Neural crest cell (in vitro differentiated cells): ENCODE measurements around the gene ATP5F1B. TPM values are rescaled to one million over a fixed set of nuclear protein-coding genes. Genes with fewer than 3 reads are reported as not detected.
A peak's percentile ranks its signal among the peaks of the same experiment; 100 is the strongest.

Source experiments
- DNase-seq: peaks from one replicate; pipeline ENCODE4 v3.0.0; 2021; ENCODE audit warnings: low read depth, mixed read lengths, low spot score
- H3K27ac Mint-ChIP-seq: one replicate; pipeline ENCODE4 v1.8.0; 2021; ENCODE audit warnings: mild to moderate bottlenecking, mixed read lengths; ENCODE audit not compliant: unreplicated experiment
- H3K27me3 Mint-ChIP-seq: 2 replicates; pipeline ENCODE4 v1.8.0; 2021; ENCODE audit warnings: low read depth, mild to moderate bottlenecking, mixed read lengths
- H3K36me3 Mint-ChIP-seq: 2 replicates; pipeline ENCODE4 v1.8.0; 2021; ENCODE audit warnings: low read depth, mild to moderate bottlenecking, mixed read lengths
- H3K4me1 Mint-ChIP-seq: 2 replicates; pipeline ENCODE4 v1.8.0; 2021; ENCODE audit warnings: mixed read lengths
- H3K4me3 Mint-ChIP-seq: one replicate; pipeline ENCODE4 v1.8.0; 2021; ENCODE audit warnings: mild to moderate bottlenecking, mixed read lengths
- H3K9me3 Mint-ChIP-seq: 2 replicates; pipeline ENCODE4 v1.8.0; 2021; ENCODE audit warnings: mixed read lengths
- CTCF ChIP-seq: fragments of 200-600 bp; sonication (generic); conservative IDR thresholded peaks from 2 replicates; pipeline ENCODE4 v1.5.0; 2021; ENCODE audit warnings: antibody characterized with exemption, mild to moderate bottlenecking
- total RNA-seq: library from RNA; stranded (reverse); gene quantifications from 2 replicates; pipeline ENCODE4 v1.2.1, GENCODE V29; 2021

ATP5F1B gene
- total RNA-seq, 1 donor from 2014 or later: 651 TPM

GRCh38 chr12:56644654-56645053 lies 1.1 kb downstream of the ATP5F1B start:
- Mint-ChIP-seq H3K27ac (peak overlapping the region; percentile 40), H3K36me3 (peaks cover 19% of the 10 kb centered on the region), H3K9me3 (no peaks in the 10 kb centered on the region), H3K27me3 (no peaks in the 10 kb centered on the region), H3K4me3 (peak overlapping the region; percentile 80), H3K4me1 (peaks cover 21% of the 10 kb centered on the region)
- no peak for TF ChIP-seq CTCF
- no peak for DNase-seq

- Mint-ChIP-seq H3K9me3 (no peaks in the 10 kb centered on the region), H3K4me3 (no peak overlapping the region), H3K27ac (no peak overlapping the region), H3K27me3 (no peaks in the 10 kb centered on the region), H3K4me1 (peaks cover 41% of the 10 kb centered on the region), H3K36me3 (peaks cover 29% of the 10 kb centered on the region)
- no peak for TF ChIP-seq CTCF
- DNase-seq: no peak
These were observed 4.6 kb downstream of the ATP5F1B start for GRCh38 chr12:56641219-56641618.

GRCh38 chr12:56637621-56638020 lies 8.2 kb downstream of the ATP5F1B start:
- Mint-ChIP-seq H3K36me3 (peaks cover 18% of the 10 kb centered on the region), H3K9me3 (no peaks in the 10 kb centered on the region), H3K27ac (no peak overlapping the region), H3K4me1 (peaks cover 58% of the 10 kb centered on the region), H3K4me3 (peak overlapping the region; percentile 97), H3K27me3 (no peaks in the 10 kb centered on the region)
- TF ChIP-seq CTCF: no peak
- DNase-seq: no peak

GRCh38 chr12:56636675-56637540 lies 8.9 kb downstream of the ATP5F1B start:
- Mint-ChIP-seq H3K36me3 (peaks cover 14% of the 10 kb centered on the region), H3K4me1 (peaks cover 65% of the 10 kb centered on the region), H3K27me3 (no peaks in the 10 kb centered on the region), H3K4me3 (peak overlapping the region; percentile 97), H3K27ac (peak overlapping the region; percentile 96), H3K9me3 (no peaks in the 10 kb centered on the region)
- peak; percentile 71 for TF ChIP-seq CTCF
- DNase-seq: peak; percentile 83

- Mint-ChIP-seq H3K4me3 (peak overlapping the region; percentile 97), H3K9me3 (no peaks in the 10 kb centered on the region), H3K27me3 (no peaks in the 10 kb centered on the region), H3K4me1 (peaks cover 71% of the 10 kb centered on the region), H3K27ac (peak overlapping the region; percentile 96), H3K36me3 (peaks cover 14% of the 10 kb centered on the region)
- TF ChIP-seq CTCF: no peak
- peak; percentile 50 for DNase-seq
These were observed 9.7 kb downstream of the ATP5F1B start for GRCh38 chr12:56635806-56636674.
